SK-N-SH treated with all-trans-retinoic acid at 6 μM for 48 hours (cell line): ENCODE measurements around the gene CTNNA3.

Source experiments
- CSDC2 ChIP-seq: fragments of 250-450 bp; sonication (Bioruptor Pico); IDR thresholded peaks from 2 replicates; pipeline ENCODE4 v1.5.0; 2020; ENCODE audit warnings: mild to moderate bottlenecking, moderate library complexity
- ISL1 ChIP-seq: fragments of 250-450 bp; sonication (Bioruptor Pico); IDR thresholded peaks from 2 replicates; pipeline ENCODE4 v2.1.2; 2022; ENCODE audit warnings: mild to moderate bottlenecking, moderate library complexity
- TCF4 ChIP-seq: fragments of 250-450 bp; sonication (Bioruptor Pico); IDR thresholded peaks from 2 replicates; pipeline ENCODE4 v1.8.0; 2021; ENCODE audit warnings: mild to moderate bottlenecking, moderate library complexity, borderline replicate concordance
- ZFP3 ChIP-seq: fragments of 250-450 bp; sonication (Bioruptor Pico); IDR thresholded peaks from 2 replicates; pipeline ENCODE4 v1.5.0; 2020; ENCODE audit warnings: mild to moderate bottlenecking, moderate library complexity
- ZFP30 ChIP-seq: fragments of 450-650 bp; formaldehyde crosslinking; IDR thresholded peaks from 2 replicates; pipeline ENCODE4 v1.5.0; 2022; ENCODE audit warnings: mild to moderate bottlenecking, moderate library complexity
- ZNF70 ChIP-seq: fragments of 450-650 bp; formaldehyde crosslinking; IDR thresholded peaks from 2 replicates; pipeline ENCODE4 v1.5.0; 2020; ENCODE audit warnings: mild to moderate bottlenecking, moderate library complexity
- TF ChIP-seq, protein P1 (sequence below): fragments of 250-450 bp; sonication (Bioruptor Pico); IDR thresholded peaks from 2 replicates; pipeline ENCODE4 v1.8.0; 2020; ENCODE audit warnings: mild to moderate bottlenecking, moderate library complexity, borderline replicate concordance
- TF ChIP-seq, protein P2 (sequence below): fragments of 250-450 bp; sonication (Bioruptor Pico); IDR thresholded peaks from 2 replicates; pipeline ENCODE4 v1.5.1; 2020; ENCODE audit warnings: low read depth, mild to moderate bottlenecking, moderate library complexity

GRCh38 chr10:66258693-66259092 is 1437.3 kb downstream of the CTNNA3 start:
- TF ChIP-seq, protein P1, sequence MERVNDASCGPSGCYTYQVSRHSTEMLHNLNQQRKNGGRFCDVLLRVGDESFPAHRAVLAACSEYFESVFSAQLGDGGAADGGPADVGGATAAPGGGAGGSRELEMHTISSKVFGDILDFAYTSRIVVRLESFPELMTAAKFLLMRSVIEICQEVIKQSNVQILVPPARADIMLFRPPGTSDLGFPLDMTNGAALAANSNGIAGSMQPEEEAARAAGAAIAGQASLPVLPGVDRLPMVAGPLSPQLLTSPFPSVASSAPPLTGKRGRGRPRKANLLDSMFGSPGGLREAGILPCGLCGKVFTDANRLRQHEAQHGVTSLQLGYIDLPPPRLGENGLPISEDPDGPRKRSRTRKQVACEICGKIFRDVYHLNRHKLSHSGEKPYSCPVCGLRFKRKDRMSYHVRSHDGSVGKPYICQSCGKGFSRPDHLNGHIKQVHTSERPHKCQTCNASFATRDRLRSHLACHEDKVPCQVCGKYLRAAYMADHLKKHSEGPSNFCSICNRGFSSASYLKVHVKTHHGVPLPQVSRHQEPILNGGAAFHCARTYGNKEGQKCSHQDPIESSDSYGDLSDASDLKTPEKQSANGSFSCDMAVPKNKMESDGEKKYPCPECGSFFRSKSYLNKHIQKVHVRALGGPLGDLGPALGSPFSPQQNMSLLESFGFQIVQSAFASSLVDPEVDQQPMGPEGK, result no peak
- TF ChIP-seq ISL1 (CRISPR knock-in tag) (no peak), TCF4 (CRISPR knock-in tag) (no peak), ZFP3 (CRISPR knock-in tag) (no peak), ZNF70 (CRISPR knock-in tag) (no peak), ZFP30 (CRISPR knock-in tag) (no peak), CSDC2 (no peak)
- TF ChIP-seq, protein P2, sequence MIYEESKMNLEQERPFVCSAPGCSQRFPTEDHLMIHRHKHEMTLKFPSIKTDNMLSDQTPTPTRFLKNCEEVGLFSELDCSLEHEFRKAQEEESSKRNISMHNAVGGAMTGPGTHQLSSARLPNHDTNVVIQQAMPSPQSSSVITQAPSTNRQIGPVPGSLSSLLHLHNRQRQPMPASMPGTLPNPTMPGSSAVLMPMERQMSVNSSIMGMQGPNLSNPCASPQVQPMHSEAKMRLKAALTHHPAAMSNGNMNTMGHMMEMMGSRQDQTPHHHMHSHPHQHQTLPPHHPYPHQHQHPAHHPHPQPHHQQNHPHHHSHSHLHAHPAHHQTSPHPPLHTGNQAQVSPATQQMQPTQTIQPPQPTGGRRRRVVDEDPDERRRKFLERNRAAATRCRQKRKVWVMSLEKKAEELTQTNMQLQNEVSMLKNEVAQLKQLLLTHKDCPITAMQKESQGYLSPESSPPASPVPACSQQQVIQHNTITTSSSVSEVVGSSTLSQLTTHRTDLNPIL, result no peak
